ENCODE results near the gene ZNF189.

The ZNF189 gene

DNA sequence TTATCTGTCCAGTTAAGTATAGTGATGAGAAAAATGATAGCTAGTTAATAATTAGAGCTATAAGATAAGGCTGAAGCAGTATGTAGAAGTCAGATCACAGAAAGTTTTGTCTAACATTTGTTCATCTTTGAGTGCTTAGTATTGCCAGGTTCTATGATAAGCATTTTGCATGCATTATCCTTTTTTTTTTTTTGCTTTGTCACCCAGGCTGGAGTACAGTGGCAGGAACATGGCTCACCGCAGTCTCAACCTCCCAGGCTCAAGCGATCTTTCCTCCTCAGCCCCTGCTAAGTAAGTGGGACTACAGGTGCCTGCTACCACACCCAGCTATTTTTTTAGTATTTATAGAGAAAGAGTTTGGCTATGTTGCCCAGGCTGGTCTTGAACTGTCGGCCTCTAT lies 31.3 kb upstream of the ZNF189 start:
- H3K9ac ChIP-seq, result no peak overlapping the region
- no peaks in the 10 kb centered on the region for H3K4me1 ChIP-seq (ENCODE audit: low read depth, poor library complexity, severe bottlenecking)
- H3K4me2 ChIP-seq, result no peak overlapping the region
- no peak overlapping the region for H2AFZ ChIP-seq (ENCODE audit: low read depth)
- H3K27ac ChIP-seq, result no peak overlapping the region
- H3K79me2 ChIP-seq (ENCODE audit: insufficient read depth, low read depth), result no peaks in the 10 kb centered on the region
- TF ChIP-seq CTCF (conservative IDR thresholded peaks at IDR 0.05; ENCODE audit: low read depth, low read length), result no peak
- H3K36me3 ChIP-seq (ENCODE audit: insufficient read depth), result no peaks in the 10 kb centered on the region
- H3K4me3 ChIP-seq (IDR thresholded peaks at IDR 0.05; ENCODE audit: insufficient read depth, low read depth, low read length), result no peak overlapping the region
- H3K27me3 ChIP-seq (ENCODE audit: insufficient read depth, low read depth), result no peaks in the 10 kb centered on the region
- H4K20me1 ChIP-seq (ENCODE audit: insufficient read depth), result no peaks in the 10 kb centered on the region

DNA sequence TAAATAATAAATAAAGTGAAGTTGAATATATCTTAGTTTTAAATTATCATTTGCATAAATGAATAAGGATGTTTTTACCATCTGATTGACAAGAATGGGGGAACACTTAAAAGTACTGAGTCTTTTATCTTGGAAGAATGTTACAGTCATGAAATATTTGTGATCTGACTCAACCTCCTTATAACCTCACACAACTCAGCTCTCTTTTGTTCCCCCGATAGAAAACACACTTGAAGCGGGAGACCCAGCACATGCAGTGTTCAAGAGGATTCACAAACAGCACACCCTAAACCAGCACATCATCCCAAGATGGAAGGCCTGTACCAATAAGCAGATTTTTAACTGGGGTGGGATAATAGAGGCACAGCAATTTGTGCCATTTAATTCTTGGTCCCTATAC lies 29.4 kb upstream of the ZNF189 start:
- no peak for TF ChIP-seq CTCF (conservative IDR thresholded peaks at IDR 0.05; ENCODE audit: low read depth, low read length)
- H3K4me2 ChIP-seq, result no peak overlapping the region
- H3K4me1 ChIP-seq (ENCODE audit: low read depth, poor library complexity, severe bottlenecking), result no peaks in the 10 kb centered on the region
- H3K9ac ChIP-seq, result no peak overlapping the region
- H3K79me2 ChIP-seq (ENCODE audit: insufficient read depth, low read depth), result no peaks in the 10 kb centered on the region
- H2AFZ ChIP-seq (ENCODE audit: low read depth), result no peak overlapping the region
- H3K27me3 ChIP-seq (ENCODE audit: insufficient read depth, low read depth), result no peaks in the 10 kb centered on the region
- H3K4me3 ChIP-seq (IDR thresholded peaks at IDR 0.05; ENCODE audit: insufficient read depth, low read depth, low read length), result no peak overlapping the region
- H3K36me3 ChIP-seq (ENCODE audit: insufficient read depth), result no peaks in the 10 kb centered on the region
- H4K20me1 ChIP-seq (ENCODE audit: insufficient read depth), result no peaks in the 10 kb centered on the region
- no peak overlapping the region for H3K27ac ChIP-seq

DNA sequence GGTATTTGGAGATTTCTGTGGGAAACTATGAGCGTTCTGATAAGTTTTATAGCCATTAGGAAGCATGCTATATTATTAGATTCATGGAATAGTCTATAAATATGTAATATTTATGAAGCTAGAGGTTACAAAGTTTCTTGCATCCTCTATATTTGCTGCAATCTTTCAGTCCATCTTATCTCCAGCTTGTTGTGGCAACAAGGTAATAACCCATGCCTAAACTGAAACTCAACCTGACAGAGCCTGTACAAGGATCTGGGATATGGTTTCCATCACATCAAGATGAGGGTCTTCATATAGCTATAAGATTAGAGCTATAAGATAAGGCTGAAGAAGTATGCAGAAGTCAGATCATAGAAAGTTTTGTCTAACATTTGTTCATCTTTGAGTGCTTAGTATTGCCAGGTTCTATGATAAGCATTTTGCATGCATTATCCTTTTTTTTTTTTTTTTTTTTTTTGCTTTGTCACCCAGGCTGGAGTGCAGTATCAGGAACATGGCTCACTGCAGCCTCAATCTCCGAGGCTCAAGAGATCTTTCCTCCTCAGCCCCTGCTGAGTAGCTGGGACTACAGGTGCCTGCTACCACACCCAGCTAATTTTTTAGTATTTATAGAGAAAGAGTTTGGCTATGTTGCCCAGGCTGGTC lies 28.6 kb upstream of the ZNF189 start:
- Histone ChIP-seq H3K27ac (no peak overlapping the region), H3K4me2 (no peak overlapping the region), H3K4me3 (IDR thresholded peaks at IDR 0.05; ENCODE audit: insufficient read depth, low read depth, low read length) (no peak overlapping the region), H3K27me3 (ENCODE audit: insufficient read depth, low read depth) (no peaks in the 10 kb centered on the region), H3K79me2 (ENCODE audit: insufficient read depth, low read depth) (no peaks in the 10 kb centered on the region), H3K36me3 (ENCODE audit: insufficient read depth) (no peaks in the 10 kb centered on the region), H4K20me1 (ENCODE audit: insufficient read depth) (no peaks in the 10 kb centered on the region), H2AFZ (ENCODE audit: low read depth) (no peak overlapping the region), H3K4me1 (ENCODE audit: low read depth, poor library complexity, severe bottlenecking) (no peaks in the 10 kb centered on the region), H3K9ac (no peak overlapping the region)
- TF ChIP-seq CTCF (conservative IDR thresholded peaks at IDR 0.05; ENCODE audit: low read depth, low read length), result no peak

- Histone ChIP-seq H3K79me2 (ENCODE audit: insufficient read depth, low read depth) (no peaks in the 10 kb centered on the region), H3K4me2 (no peak overlapping the region), H3K36me3 (ENCODE audit: insufficient read depth) (no peaks in the 10 kb centered on the region), H3K27me3 (ENCODE audit: insufficient read depth, low read depth) (no peaks in the 10 kb centered on the region), H3K4me1 (ENCODE audit: low read depth, poor library complexity, severe bottlenecking) (no peaks in the 10 kb centered on the region), H2AFZ (ENCODE audit: low read depth) (no peak overlapping the region), H3K4me3 (IDR thresholded peaks at IDR 0.05; ENCODE audit: insufficient read depth, low read depth, low read length) (no peak overlapping the region), H3K9ac (no peak overlapping the region), H3K27ac (no peak overlapping the region), H4K20me1 (ENCODE audit: insufficient read depth) (no peaks in the 10 kb centered on the region)
- TF ChIP-seq CTCF (conservative IDR thresholded peaks at IDR 0.05; ENCODE audit: low read depth, low read length), result no peak
These were observed 26.8 kb upstream of the ZNF189 start for GRCh38 chr9:101371813-101372212.
